ENCODE data around the gene DUSP8. TPM values are rescaled to one million over a fixed set of nuclear protein-coding genes. Genes with fewer than 3 reads are reported as not detected.

DUSP8 gene
- total and polyA plus RNA-seq, 2 of the 8 experiments (the other 6 are each of a cell fraction or from before 2014, with no cell fraction given) = 2.8 to 3.6 TPM

- no peak for FAIRE-seq
- Histone ChIP-seq H4K5ac (ENCODE audit: insufficient read length, low read depth, low read length) (no peak overlapping the region), H2BK120ac (replicated peaks; ENCODE audit: low read depth, low read length) (no peak overlapping the region), H2BK15ac (ENCODE audit: low read length) (no peak overlapping the region), H2BK12ac (ENCODE audit: low read depth, low read length) (no peak overlapping the region), H3K4me3 (ENCODE audit: extremely low read depth in 1 of 4, insufficient read depth in 2 of 4, low read depth in 3 of 4, low read length in 4 of 4) (no peak overlapping the region), H2BK20ac (ENCODE audit: low read length) (no peak overlapping the region), H3K4me2 (ENCODE audit: insufficient read depth in 1 of 2, low read depth in 2 of 2, low read length in 2 of 2) (no peak overlapping the region), H4K8ac (ENCODE audit: extremely low read depth, insufficient read depth, low read length) (no peak overlapping the region), H2BK5ac (ENCODE audit: low read depth, low read length) (no peak overlapping the region), H4K91ac (replicated peaks; ENCODE audit: insufficient read length, low read length) (no peak overlapping the region), H3K9ac (replicated peaks in 1 of 4; ENCODE audit: extremely low read depth in 1 of 4, low read depth in 3 of 4, low read length in 3 of 4) (no peak overlapping the region), H3K27me3 (replicated peaks in 1 of 4; ENCODE audit: control insufficient read depth in 3 of 4, extremely low read depth in 1 of 4, insufficient read depth in 3 of 4, low read length in 3 of 4) (no peaks in the 10 kb centered on the region; a peak in 1 of 7 replicates), H3K79me2 (ENCODE audit: control insufficient read depth in 1 of 2, insufficient read depth in 2 of 2, low read length in 2 of 2) (no peaks in the 10 kb centered on the region), H3K56ac (replicated peaks; ENCODE audit: insufficient read length, low read depth, low read length) (no peak overlapping the region), H3K18ac (ENCODE audit: extremely low read depth, low read length) (no peak overlapping the region), H3K9me3 (ENCODE audit: insufficient read depth in 2 of 2, low read depth in 1 of 2, low read length in 1 of 2) (no peaks in the 10 kb centered on the region), H3K27ac (ENCODE audit: low read depth, low read length) (no peak overlapping the region), H3K23me2 (ENCODE audit: low read depth, low read length) (no peaks in the 10 kb centered on the region), H4K20me1 (replicated peaks in 1 of 2; ENCODE audit: control insufficient read depth in 1 of 2, insufficient read depth in 2 of 2, low read length in 2 of 2) (no peaks in the 10 kb centered on the region), H3K36me3 (ENCODE audit: control insufficient read depth in 2 of 4, insufficient read depth in 4 of 4, low read length in 3 of 4) (no peaks in the 10 kb centered on the region), H3K23ac (ENCODE audit: insufficient read length) (no peak overlapping the region), H3K4me1 (replicated peaks in 1 of 4; ENCODE audit: control insufficient read depth in 3 of 4, insufficient read depth in 4 of 4, low read length in 3 of 4) (no peaks in the 10 kb centered on the region), H3K14ac (ENCODE audit: insufficient read length) (no peak overlapping the region), H2AK5ac (ENCODE audit: low read depth, low read length) (no peak overlapping the region), H3K4ac (replicated peaks; ENCODE audit: insufficient read length, low read depth, low read length) (no peak overlapping the region), H3K79me1 (ENCODE audit: low read depth, low read length) (no peaks in the 10 kb centered on the region), H2AFZ (ENCODE audit: low read length) (no peak overlapping the region)
- TF ChIP-seq NRF1 (IDR thresholded peaks at IDR 0.05; ENCODE audit: low read depth, low read length) = no peak
- TF ChIP-seq HDAC6 (IDR thresholded peaks at IDR 0.05; ENCODE audit: low read depth, low read length) = no peak
- CTCF ChIA-PET (ENCODE audit: partially characterized antibody) = interaction anchor here (3.2 kb wide), 1 partner anchor 15 kb away, joined by 20 read pairs; no protein-coding TSS in a partner anchor
- POLR2A ChIA-PET (ENCODE audit: partially characterized antibody) = no interaction called here
- 84% methylated on average over 6 of the region's 6 CpGs; no CpG with 5 or more reads in 1 of the 2 experiments for WGBS, 2 experiments (ENCODE audit: extremely low coverage in 1 of 2, insufficient coverage in 1 of 2, insufficient read length in 1 of 2, insufficient replicate concordance in 2 of 2, low coverage in 1 of 2, low lambda C conversion rate in 2 of 2, missing lambda C conversion rate in 1 of 2)
- DNase-seq (ENCODE audit: low read depth in 1 of 2, low spot score in 2 of 2) = no peak
Observed at GRCh38 chr11:1589996-1590395, 17.9 kb upstream of the DUSP8 start.
